ENCODE data around the gene ZBTB16.
A peak's percentile ranks its signal among the peaks of the same experiment; 100 is the strongest.

ZBTB16 gene

GRCh38 chr11:114092478-114092877, 33.0 kb downstream of the ZBTB16 start:
- DNase-seq: no peak
- Mint-ChIP-seq H3K27me3 (ENCODE audit: low read depth, poor library complexity) (peaks cover 3% of the 10 kb centered on the region), H3K36me3 (ENCODE audit: low read depth) (peaks cover 10% of the 10 kb centered on the region), H3K4me1 (peaks cover 87% of the 10 kb centered on the region), H3K27ac (peak overlapping the region; percentile 99), H3K4me3 (peak overlapping the region; percentile 71), H3K9me3 (peaks cover 9% of the 10 kb centered on the region)
- no peak for TF ChIP-seq CTCF (IDR thresholded peaks at IDR 0.05)

- Mint-ChIP-seq H3K36me3 (ENCODE audit: low read depth) (peaks cover 10% of the 10 kb centered on the region), H3K4me3 (peak overlapping the region; percentile 71), H3K27ac (peak overlapping the region; percentile 99), H3K27me3 (ENCODE audit: low read depth, poor library complexity) (peaks cover 3% of the 10 kb centered on the region), H3K9me3 (peaks cover 9% of the 10 kb centered on the region), H3K4me1 (peaks cover 87% of the 10 kb centered on the region)
- DNase-seq: no peak
- no peak for TF ChIP-seq CTCF (IDR thresholded peaks at IDR 0.05)
Measured at GRCh38 chr11:114092953-114093352, 33.4 kb downstream of the ZBTB16 start.

- Mint-ChIP-seq H3K27ac (no peak overlapping the region), H3K9me3 (peaks cover 9% of the 10 kb centered on the region), H3K4me1 (peaks cover 87% of the 10 kb centered on the region), H3K27me3 (ENCODE audit: low read depth, poor library complexity) (peaks cover 3% of the 10 kb centered on the region), H3K36me3 (ENCODE audit: low read depth) (peaks cover 10% of the 10 kb centered on the region), H3K4me3 (no peak overlapping the region)
- DNase-seq: no peak
- no peak for TF ChIP-seq CTCF (IDR thresholded peaks at IDR 0.05)
Measured at GRCh38 chr11:114094516-114094915, 35.0 kb downstream of the ZBTB16 start.

- no peak for TF ChIP-seq CTCF (IDR thresholded peaks at IDR 0.05)
- H3K4me1 Mint-ChIP-seq: peaks cover 85% of the 10 kb centered on the region
- H3K27me3 Mint-ChIP-seq (ENCODE audit: low read depth, poor library complexity): peaks cover 3% of the 10 kb centered on the region
- H3K27ac Mint-ChIP-seq: peak overlapping the region; percentile 83
- H3K4me3 Mint-ChIP-seq: no peak overlapping the region
- peaks cover 9% of the 10 kb centered on the region for H3K9me3 Mint-ChIP-seq
- no peak for DNase-seq
- H3K36me3 Mint-ChIP-seq (ENCODE audit: low read depth): peaks cover 10% of the 10 kb centered on the region
Measured at GRCh38 chr11:114095899-114096298, 36.4 kb downstream of the ZBTB16 start.

GRCh38 chr11:114097832-114098231, 38.3 kb downstream of the ZBTB16 start:
- peaks cover 9% of the 10 kb centered on the region for H3K9me3 Mint-ChIP-seq
- peaks cover 3% of the 10 kb centered on the region for H3K27me3 Mint-ChIP-seq (ENCODE audit: low read depth, poor library complexity)
- DNase-seq: no peak
- peaks cover 84% of the 10 kb centered on the region for H3K4me1 Mint-ChIP-seq
- H3K27ac Mint-ChIP-seq: peak overlapping the region; percentile 64
- peaks cover 10% of the 10 kb centered on the region for H3K36me3 Mint-ChIP-seq (ENCODE audit: low read depth)
- H3K4me3 Mint-ChIP-seq: no peak overlapping the region
- no peak for TF ChIP-seq CTCF (IDR thresholded peaks at IDR 0.05)

GRCh38 chr11:114098927-114099326, 39.4 kb downstream of the ZBTB16 start:
- Mint-ChIP-seq H3K27me3 (ENCODE audit: low read depth, poor library complexity) (peaks cover 3% of the 10 kb centered on the region), H3K9me3 (peaks cover 9% of the 10 kb centered on the region), H3K27ac (no peak overlapping the region), H3K4me3 (no peak overlapping the region), H3K36me3 (ENCODE audit: low read depth) (peaks cover 10% of the 10 kb centered on the region), H3K4me1 (peaks cover 85% of the 10 kb centered on the region)
- TF ChIP-seq CTCF (IDR thresholded peaks at IDR 0.05): no peak
- DNase-seq: no peak
